GM18861 (cell line): ENCODE measurements around the gene TEC.
"Not testable (repeated sequence)": the region's sequence is repeated elsewhere in the genome, so short reads cannot be mapped to it uniquely, and the experiment has no call there.

Source experiments
- ATAC-seq: cut with Tn5 transposase; IDR thresholded peaks from one replicate; pipeline ENCODE4 v1.9.1; 2021; ENCODE audit not compliant: unreplicated experiment

TEC gene

GRCh38 chr4:48268956-48269860 is at the start of gene TEC:
Gene TEC (minus strand): TSS chr4:48269838. CDS start chr4:48228614, 41,224 bp downstream.
- ATAC-seq: peak; percentile 38

GRCh38 chr4:48315728-48316630 is 46.3 kb upstream of the TEC start:
- ATAC-seq: peak; percentile 59

- not testable (repeated sequence) for ATAC-seq
Measured at GRCh38 chr4:48314746-48315145, 45.1 kb upstream of the TEC start.

GRCh38 chr4:48311896-48312295 is 42.3 kb upstream of the TEC start:
- no peak for ATAC-seq

GRCh38 chr4:48308901-48309300 is 39.3 kb upstream of the TEC start:
- no peak for ATAC-seq

GRCh38 chr4:48307528-48307927 is 37.9 kb upstream of the TEC start:
- peak; percentile 82 for ATAC-seq

- no peak for ATAC-seq
Measured at GRCh38 chr4:48305508-48305907, 35.9 kb upstream of the TEC start.

GRCh38 chr4:48300004-48300403 is 30.4 kb upstream of the TEC start:
- no peak for ATAC-seq

- no peak for ATAC-seq
Measured at GRCh38 chr4:48299560-48299959, 29.9 kb upstream of the TEC start.

- no peak for ATAC-seq
Measured at GRCh38 chr4:48297256-48297846, 27.7 kb upstream of the TEC start.

- ATAC-seq: peak; percentile 83
Measured at GRCh38 chr4:48296365-48296764, 26.7 kb upstream of the TEC start.

GRCh38 chr4:48295116-48295515 is 25.5 kb upstream of the TEC start:
- ATAC-seq: no peak

- not testable (repeated sequence) for ATAC-seq
Measured at GRCh38 chr4:48292218-48292790, 22.7 kb upstream of the TEC start.

GRCh38 chr4:48290146-48290772 is 20.6 kb upstream of the TEC start:
- ATAC-seq: no peak

GRCh38 chr4:48286060-48286459 is 16.4 kb upstream of the TEC start:
- not testable (repeated sequence) for ATAC-seq

- ATAC-seq: not testable (repeated sequence)
Measured at GRCh38 chr4:48285640-48286039, 16.0 kb upstream of the TEC start.

- ATAC-seq: no peak
Measured at GRCh38 chr4:48275686-48276085, 6.0 kb upstream of the TEC start.

GRCh38 chr4:48275247-48275646 is 5.6 kb upstream of the TEC start:
- ATAC-seq: no peak

- ATAC-seq: no peak
Measured at GRCh38 chr4:48271626-48272025, 2.0 kb upstream of the TEC start.

GRCh38 chr4:48270951-48271473 is 1.4 kb upstream of the TEC start:
- no peak for ATAC-seq
